ENCODE results near the gene TXNDC15.

TXNDC15 gene

GRCh38 chr5:134920848-134921575 is 46.8 kb downstream of the TXNDC15 start:
- no peak for DNase-seq
- no peak for TF ChIP-seq CTCF (IDR thresholded peaks at IDR 0.05; ENCODE audit: low read depth, low read length, missing control alignments)
- Histone ChIP-seq H3K36me3 (replicated peaks) (peaks cover 6% of the 10 kb centered on the region), H3K4me3 (ENCODE audit: low read depth, low read length) (no peak overlapping the region), H3K27ac (no peak overlapping the region), H3K27me3 (replicated peaks) (no peaks in the 10 kb centered on the region)
- in situ Hi-C loops (cut with HindIII; ENCODE audit: low pct_ligation_motif_present, low sequenced_read_pairs): no loop called here

- DNase-seq: no peak
- Histone ChIP-seq H3K27me3 (replicated peaks) (no peaks in the 10 kb centered on the region), H3K36me3 (replicated peaks) (peaks cover 2% of the 10 kb centered on the region), H3K27ac (no peak overlapping the region), H3K4me3 (ENCODE audit: low read depth, low read length) (no peak overlapping the region)
- in situ Hi-C loops (cut with HindIII; ENCODE audit: low pct_ligation_motif_present, low sequenced_read_pairs): no loop called here
- no peak for TF ChIP-seq CTCF (IDR thresholded peaks at IDR 0.05; ENCODE audit: low read depth, low read length, missing control alignments)
Observed at GRCh38 chr5:134932508-134932907, 58.3 kb downstream of the TXNDC15 start.

- TF ChIP-seq CTCF (IDR thresholded peaks at IDR 0.05; ENCODE audit: low read depth, low read length, missing control alignments): no peak
- no peak overlapping the region for H3K27ac ChIP-seq
- H3K4me3 ChIP-seq (ENCODE audit: low read depth, low read length): no peak overlapping the region
- H3K27me3 ChIP-seq (replicated peaks): no peaks in the 10 kb centered on the region
- no peak for DNase-seq
- H3K36me3 ChIP-seq (replicated peaks): peaks cover 2% of the 10 kb centered on the region
- in situ Hi-C loops (cut with HindIII; ENCODE audit: low pct_ligation_motif_present, low sequenced_read_pairs): no loop called here
Observed at GRCh38 chr5:134934202-134934601, 60.0 kb downstream of the TXNDC15 start.

GRCh38 chr5:134935711-134936602 is 61.8 kb downstream of the TXNDC15 start:
- Histone ChIP-seq H3K27ac (no peak overlapping the region), H3K36me3 (replicated peaks) (peaks cover 2% of the 10 kb centered on the region), H3K4me3 (ENCODE audit: low read depth, low read length) (no peak overlapping the region), H3K27me3 (replicated peaks) (no peaks in the 10 kb centered on the region)
- TF ChIP-seq CTCF (IDR thresholded peaks at IDR 0.05; ENCODE audit: low read depth, low read length, missing control alignments): no peak
- in situ Hi-C loops (cut with HindIII; ENCODE audit: low pct_ligation_motif_present, low sequenced_read_pairs): no loop called here
- no peak for DNase-seq

GRCh38 chr5:134937526-134937925 is 63.4 kb downstream of the TXNDC15 start:
- peaks cover 2% of the 10 kb centered on the region for H3K36me3 ChIP-seq (replicated peaks)
- H3K27ac ChIP-seq: no peak overlapping the region
- no peak for TF ChIP-seq CTCF (IDR thresholded peaks at IDR 0.05; ENCODE audit: low read depth, low read length, missing control alignments)
- DNase-seq: no peak
- in situ Hi-C loops (cut with HindIII; ENCODE audit: low pct_ligation_motif_present, low sequenced_read_pairs): no loop called here
- no peak overlapping the region for H3K4me3 ChIP-seq (ENCODE audit: low read depth, low read length)
- H3K27me3 ChIP-seq (replicated peaks): no peaks in the 10 kb centered on the region

Data from brain microvascular endothelial cell (primary cell).